ENCODE data around the gene PPP2R5C. TPM values are rescaled to one million over a fixed set of nuclear protein-coding genes. Genes with fewer than 3 reads are reported as not detected.
A peak's percentile ranks its signal among the peaks of the same experiment; 100 is the strongest.

The PPP2R5C gene
- polyA plus RNA-seq, 4 donors, result 59.6 to 90.8 (median 74.2) TPM

DNA sequence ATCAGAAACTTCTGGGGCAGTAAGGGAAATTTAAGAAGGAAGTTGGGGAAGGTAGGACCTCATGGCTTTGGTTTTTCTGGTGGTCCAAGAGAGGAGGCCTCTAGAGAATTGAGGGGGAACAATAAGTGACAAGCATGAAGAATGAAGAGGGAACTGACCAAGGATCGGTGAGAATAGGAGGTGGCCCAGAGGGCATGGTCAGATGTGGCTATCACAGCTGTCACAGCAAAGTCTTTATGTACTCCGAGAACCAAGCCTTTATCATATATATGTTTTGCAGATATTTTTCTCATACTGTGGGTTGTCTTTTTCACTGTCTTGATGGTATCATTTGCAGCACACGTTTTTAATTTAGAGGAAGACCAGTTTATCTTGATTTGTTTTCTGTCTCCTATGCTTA, 64.3 kb downstream of the PPP2R5C start:
- H3K4me1 ChIP-seq (ENCODE audit: control insufficient read depth in 3 of 3, insufficient read depth in 2 of 3, low read depth in 1 of 3, low read length in 2 of 3), result peaks cover 0 to 2% (median 0%) of the 10 kb centered on the region in 3 donors
- H3K27me3 ChIP-seq (ENCODE audit: control insufficient read depth in 3 of 3, insufficient read depth in 3 of 3, low read length in 3 of 3), result no peaks in the 10 kb centered on the region
- DNase-seq (no peak), FAIRE-seq (no peak)
- peak overlapping the region in 2 of 3 donors; percentile 24 to 83 for H3K27ac ChIP-seq (ENCODE audit: low read depth in 1 of 3, low read length in 2 of 3)
- peak overlapping the region in 1 of 3 donors; percentile 6 for H3K4me3 ChIP-seq (ENCODE audit: low read depth in 1 of 3, low read length in 3 of 3)
- H3K36me3 ChIP-seq (ENCODE audit: control insufficient read depth in 3 of 3, insufficient read depth in 2 of 3, low read depth in 1 of 3, low read length in 3 of 3), result peaks cover 0 to 27% (median 6%) of the 10 kb centered on the region in 3 donors
- WGBS, 3 donors, result 73 to 94% (median 80%) methylated on average over 3 of the region's 3 CpGs
- H3K9me3 ChIP-seq (ENCODE audit: control insufficient read depth in 2 of 2, insufficient read depth in 1 of 2, low read depth in 1 of 2, low read length in 1 of 2), result no peaks in the 10 kb centered on the region

GRCh38 chr14:101826351-101826750, 64.8 kb downstream of the PPP2R5C start:
- DNase-seq (no peak), FAIRE-seq (no peak)
- H3K27ac ChIP-seq (ENCODE audit: low read depth in 1 of 3, low read length in 2 of 3), result peak overlapping the region in 1 of 3 donors; percentile 56
- peaks cover 0 to 27% (median 6%) of the 10 kb centered on the region in 3 donors for H3K36me3 ChIP-seq (ENCODE audit: control insufficient read depth in 3 of 3, insufficient read depth in 2 of 3, low read depth in 1 of 3, low read length in 3 of 3)
- H3K27me3 ChIP-seq (ENCODE audit: control insufficient read depth in 3 of 3, insufficient read depth in 3 of 3, low read length in 3 of 3), result no peaks in the 10 kb centered on the region
- no peak overlapping the region for H3K4me3 ChIP-seq (ENCODE audit: low read depth in 1 of 3, low read length in 3 of 3)
- H3K9me3 ChIP-seq (ENCODE audit: control insufficient read depth in 2 of 2, insufficient read depth in 1 of 2, low read depth in 1 of 2, low read length in 1 of 2), result no peaks in the 10 kb centered on the region
- peaks cover 0 to 2% (median 0%) of the 10 kb centered on the region in 3 donors for H3K4me1 ChIP-seq (ENCODE audit: control insufficient read depth in 3 of 3, insufficient read depth in 2 of 3, low read depth in 1 of 3, low read length in 2 of 3)

- DNase-seq (no peak), FAIRE-seq (no peak)
- H3K4me1 ChIP-seq (ENCODE audit: control insufficient read depth in 3 of 3, insufficient read depth in 2 of 3, low read depth in 1 of 3, low read length in 2 of 3), result peaks cover 0 to 2% (median 0%) of the 10 kb centered on the region in 3 donors
- H3K4me3 ChIP-seq (ENCODE audit: low read depth in 1 of 3, low read length in 3 of 3), result no peak overlapping the region
- H3K9me3 ChIP-seq (ENCODE audit: control insufficient read depth in 2 of 2, insufficient read depth in 1 of 2, low read depth in 1 of 2, low read length in 1 of 2), result no peaks in the 10 kb centered on the region
- no peaks in the 10 kb centered on the region for H3K27me3 ChIP-seq (ENCODE audit: control insufficient read depth in 3 of 3, insufficient read depth in 3 of 3, low read length in 3 of 3)
- peaks cover 5 to 28% (median 6%) of the 10 kb centered on the region in 3 donors for H3K36me3 ChIP-seq (ENCODE audit: control insufficient read depth in 3 of 3, insufficient read depth in 2 of 3, low read depth in 1 of 3, low read length in 3 of 3)
- 83 to 84% (median 83%) methylated on average over 3 of the region's 3 CpGs for WGBS, 3 donors
- peak overlapping the region in 1 of 3 donors; percentile 3 for H3K27ac ChIP-seq (ENCODE audit: low read depth in 1 of 3, low read length in 2 of 3)
Measured at GRCh38 chr14:101827286-101827685, 65.8 kb downstream of the PPP2R5C start.

DNA sequence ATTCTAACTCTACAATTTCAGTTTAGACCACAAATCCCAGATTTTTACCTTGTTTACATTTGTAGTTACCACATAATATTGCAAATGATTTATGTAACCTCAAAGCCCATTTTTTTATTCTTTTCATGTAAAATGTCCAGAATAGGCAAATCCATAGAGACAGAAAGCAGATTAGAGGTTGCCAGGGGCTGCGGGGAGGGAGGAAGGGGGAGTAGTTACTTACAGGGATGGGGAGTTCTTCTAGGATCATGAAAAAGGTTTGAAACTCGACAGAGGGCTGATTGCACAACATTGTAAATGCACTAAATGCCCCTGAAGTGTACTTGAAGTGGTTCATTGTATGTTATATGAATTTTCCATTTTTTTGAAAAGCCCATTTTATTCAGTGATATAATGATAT, 66.5 kb downstream of the PPP2R5C start:
- Histone ChIP-seq H3K36me3 (ENCODE audit: control insufficient read depth in 3 of 3, insufficient read depth in 2 of 3, low read depth in 1 of 3, low read length in 3 of 3) (peaks cover 5 to 33% (median 8%) of the 10 kb centered on the region in 3 donors), H3K27me3 (ENCODE audit: control insufficient read depth in 3 of 3, insufficient read depth in 3 of 3, low read length in 3 of 3) (no peaks in the 10 kb centered on the region), H3K4me3 (ENCODE audit: low read depth in 1 of 3, low read length in 3 of 3) (no peak overlapping the region), H3K4me1 (ENCODE audit: control insufficient read depth in 3 of 3, insufficient read depth in 2 of 3, low read depth in 1 of 3, low read length in 2 of 3) (peaks cover 0 to 2% (median 0%) of the 10 kb centered on the region in 3 donors), H3K27ac (ENCODE audit: low read depth in 1 of 3, low read length in 2 of 3) (no peak overlapping the region), H3K9me3 (ENCODE audit: control insufficient read depth in 2 of 2, insufficient read depth in 1 of 2, low read depth in 1 of 2, low read length in 1 of 2) (no peaks in the 10 kb centered on the region)
- DNase-seq, result no peak
- WGBS, 3 donors, result 57 to 61% (median 61%) methylated on average over 2 of the region's 2 CpGs
- no peak for FAIRE-seq

- no peaks in the 10 kb centered on the region for H3K9me3 ChIP-seq (ENCODE audit: control insufficient read depth in 2 of 2, insufficient read depth in 1 of 2, low read depth in 1 of 2, low read length in 1 of 2)
- whole genome bisulfite sequencing, 3 donors, result 80 to 93% (median 92%) methylated on average over 4 of the region's 4 CpGs
- peaks cover 5 to 38% (median 5%) of the 10 kb centered on the region in 3 donors for H3K36me3 ChIP-seq (ENCODE audit: control insufficient read depth in 3 of 3, insufficient read depth in 2 of 3, low read depth in 1 of 3, low read length in 3 of 3)
- FAIRE-seq (no peak), DNase-seq (no peak)
- H3K4me3 ChIP-seq (ENCODE audit: low read depth in 1 of 3, low read length in 3 of 3), result no peak overlapping the region
- peaks cover 0 to 4% (median 0%) of the 10 kb centered on the region in 3 donors for H3K4me1 ChIP-seq (ENCODE audit: control insufficient read depth in 3 of 3, insufficient read depth in 2 of 3, low read depth in 1 of 3, low read length in 2 of 3)
- no peaks in the 10 kb centered on the region for H3K27me3 ChIP-seq (ENCODE audit: control insufficient read depth in 3 of 3, insufficient read depth in 3 of 3, low read length in 3 of 3)
- H3K27ac ChIP-seq (ENCODE audit: low read depth in 1 of 3, low read length in 2 of 3), result no peak overlapping the region
Measured at GRCh38 chr14:101830271-101830670, 68.8 kb downstream of the PPP2R5C start.

DNA sequence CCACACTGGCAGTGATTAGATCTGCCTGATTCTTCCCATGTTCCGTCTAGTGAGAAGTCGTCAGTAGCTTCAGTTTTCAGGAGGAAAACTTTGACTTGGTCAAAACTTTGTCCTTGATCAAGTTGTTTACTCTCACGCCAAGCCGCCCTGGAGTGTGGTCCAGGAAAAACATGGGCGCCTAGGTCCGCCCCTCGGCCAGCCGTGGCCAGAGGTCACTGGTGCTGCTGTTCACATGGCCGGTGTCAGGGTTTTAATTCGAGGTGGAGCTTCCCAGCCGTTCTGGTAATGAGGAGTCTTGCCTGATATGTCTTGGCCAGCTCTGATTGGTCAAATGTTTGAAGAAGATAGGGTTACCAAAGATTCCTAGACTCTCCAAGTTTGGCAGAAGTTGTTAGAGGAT, 71.5 kb downstream of the PPP2R5C start:
- Histone ChIP-seq H3K9me3 (ENCODE audit: control insufficient read depth in 2 of 2, insufficient read depth in 1 of 2, low read depth in 1 of 2, low read length in 1 of 2) (no peaks in the 10 kb centered on the region), H3K27ac (ENCODE audit: low read depth in 1 of 3, low read length in 2 of 3) (no peak overlapping the region), H3K27me3 (ENCODE audit: control insufficient read depth in 3 of 3, insufficient read depth in 3 of 3, low read length in 3 of 3) (no peaks in the 10 kb centered on the region), H3K4me1 (ENCODE audit: control insufficient read depth in 3 of 3, insufficient read depth in 2 of 3, low read depth in 1 of 3, low read length in 2 of 3) (peaks cover 0 to 3% (median 0%) of the 10 kb centered on the region in 3 donors), H3K4me3 (ENCODE audit: low read depth in 1 of 3, low read length in 3 of 3) (no peak overlapping the region), H3K36me3 (ENCODE audit: control insufficient read depth in 3 of 3, insufficient read depth in 2 of 3, low read depth in 1 of 3, low read length in 3 of 3) (peaks cover 5 to 39% (median 5%) of the 10 kb centered on the region in 3 donors)
- FAIRE-seq, result no peak
- DNase-seq, result no peak
- 86 to 94% (median 93%) methylated on average over 11 of the region's 11 CpGs for WGBS, 3 donors

DNA sequence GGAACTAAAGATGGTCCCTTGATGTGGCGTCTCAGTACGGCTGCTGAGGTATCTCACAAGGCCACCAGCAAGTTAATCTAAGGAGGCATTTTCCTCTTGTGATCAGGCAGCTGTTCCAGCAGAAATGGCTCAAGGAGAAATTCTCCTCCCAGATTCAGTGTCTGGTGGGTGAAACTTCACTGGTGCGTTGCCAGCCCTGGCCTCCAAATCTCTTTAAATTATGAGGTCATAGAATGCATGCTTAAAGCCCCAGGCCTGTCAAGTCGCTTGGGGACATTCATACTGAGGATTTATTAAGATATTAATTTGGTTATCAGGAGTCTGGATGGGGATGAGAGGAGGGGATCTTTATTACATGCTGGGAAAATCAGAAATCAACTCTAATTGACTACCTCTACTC, 72.9 kb downstream of the PPP2R5C start:
- peaks cover 0 to 3% (median 0%) of the 10 kb centered on the region in 3 donors for H3K4me1 ChIP-seq (ENCODE audit: control insufficient read depth in 3 of 3, insufficient read depth in 2 of 3, low read depth in 1 of 3, low read length in 2 of 3)
- FAIRE-seq (no peak), DNase-seq (no peak)
- no peak overlapping the region for H3K27ac ChIP-seq (ENCODE audit: low read depth in 1 of 3, low read length in 2 of 3)
- no peaks in the 10 kb centered on the region for H3K9me3 ChIP-seq (ENCODE audit: control insufficient read depth in 2 of 2, insufficient read depth in 1 of 2, low read depth in 1 of 2, low read length in 1 of 2)
- no peaks in the 10 kb centered on the region for H3K27me3 ChIP-seq (ENCODE audit: control insufficient read depth in 3 of 3, insufficient read depth in 3 of 3, low read length in 3 of 3)
- no peak overlapping the region for H3K4me3 ChIP-seq (ENCODE audit: low read depth in 1 of 3, low read length in 3 of 3)
- H3K36me3 ChIP-seq (ENCODE audit: control insufficient read depth in 3 of 3, insufficient read depth in 2 of 3, low read depth in 1 of 3, low read length in 3 of 3), result peaks cover 2 to 41% (median 5%) of the 10 kb centered on the region in 3 donors
- 76 to 92% (median 90%) methylated on average over 4 of the region's 4 CpGs for WGBS, 3 donors

GRCh38 chr14:101834800-101835547, 73.5 kb downstream of the PPP2R5C start:
- H3K36me3 ChIP-seq (ENCODE audit: control insufficient read depth in 3 of 3, insufficient read depth in 2 of 3, low read depth in 1 of 3, low read length in 3 of 3), result peaks cover 2 to 41% (median 5%) of the 10 kb centered on the region in 3 donors
- no peaks in the 10 kb centered on the region for H3K27me3 ChIP-seq (ENCODE audit: control insufficient read depth in 3 of 3, insufficient read depth in 3 of 3, low read length in 3 of 3)
- no peak for FAIRE-seq
- H3K4me1 ChIP-seq (ENCODE audit: control insufficient read depth in 3 of 3, insufficient read depth in 2 of 3, low read depth in 1 of 3, low read length in 2 of 3), result peaks cover 0 to 3% (median 0%) of the 10 kb centered on the region in 3 donors
- 60 to 83% (median 74%) methylated on average over 6 of the region's 6 CpGs for WGBS, 3 donors
- DNase-seq, result no peak
- H3K27ac ChIP-seq (ENCODE audit: low read depth in 1 of 3, low read length in 2 of 3), result no peak overlapping the region
- no peaks in the 10 kb centered on the region for H3K9me3 ChIP-seq (ENCODE audit: control insufficient read depth in 2 of 2, insufficient read depth in 1 of 2, low read depth in 1 of 2, low read length in 1 of 2)
- no peak overlapping the region for H3K4me3 ChIP-seq (ENCODE audit: low read depth in 1 of 3, low read length in 3 of 3)
